GOT3 (cell line): Measurements from ENCODE around the gene MAMSTR.
"Not testable (repeated sequence)": the region's sequence is repeated elsewhere in the genome, so short reads cannot be mapped to it uniquely, and the experiment has no call there.

Experiments used
- DNase-seq: peaks from one replicate; lab custom pipeline; 2025; ENCODE audit warnings: mixed read lengths; lab: John Stamatoyannopoulos, UW

Gene MAMSTR, protein sequence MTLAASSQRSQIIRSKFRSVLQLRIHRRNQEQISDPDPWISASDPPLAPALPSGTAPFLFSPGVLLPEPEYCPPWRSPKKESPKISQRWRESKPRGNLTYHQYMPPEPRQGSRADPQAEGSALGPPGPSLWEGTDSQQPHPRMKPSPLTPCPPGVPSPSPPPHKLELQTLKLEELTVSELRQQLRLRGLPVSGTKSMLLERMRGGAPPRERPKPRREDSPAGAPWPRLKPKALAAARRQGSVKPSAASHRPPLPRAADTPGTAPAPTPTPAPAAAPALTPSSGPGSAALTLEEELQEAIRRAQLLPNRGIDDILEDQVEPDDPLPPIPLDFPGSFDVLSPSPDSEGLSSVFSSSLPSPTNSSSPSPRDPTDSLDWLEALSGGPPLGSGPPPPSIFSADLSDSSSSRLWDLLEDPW

DNA sequence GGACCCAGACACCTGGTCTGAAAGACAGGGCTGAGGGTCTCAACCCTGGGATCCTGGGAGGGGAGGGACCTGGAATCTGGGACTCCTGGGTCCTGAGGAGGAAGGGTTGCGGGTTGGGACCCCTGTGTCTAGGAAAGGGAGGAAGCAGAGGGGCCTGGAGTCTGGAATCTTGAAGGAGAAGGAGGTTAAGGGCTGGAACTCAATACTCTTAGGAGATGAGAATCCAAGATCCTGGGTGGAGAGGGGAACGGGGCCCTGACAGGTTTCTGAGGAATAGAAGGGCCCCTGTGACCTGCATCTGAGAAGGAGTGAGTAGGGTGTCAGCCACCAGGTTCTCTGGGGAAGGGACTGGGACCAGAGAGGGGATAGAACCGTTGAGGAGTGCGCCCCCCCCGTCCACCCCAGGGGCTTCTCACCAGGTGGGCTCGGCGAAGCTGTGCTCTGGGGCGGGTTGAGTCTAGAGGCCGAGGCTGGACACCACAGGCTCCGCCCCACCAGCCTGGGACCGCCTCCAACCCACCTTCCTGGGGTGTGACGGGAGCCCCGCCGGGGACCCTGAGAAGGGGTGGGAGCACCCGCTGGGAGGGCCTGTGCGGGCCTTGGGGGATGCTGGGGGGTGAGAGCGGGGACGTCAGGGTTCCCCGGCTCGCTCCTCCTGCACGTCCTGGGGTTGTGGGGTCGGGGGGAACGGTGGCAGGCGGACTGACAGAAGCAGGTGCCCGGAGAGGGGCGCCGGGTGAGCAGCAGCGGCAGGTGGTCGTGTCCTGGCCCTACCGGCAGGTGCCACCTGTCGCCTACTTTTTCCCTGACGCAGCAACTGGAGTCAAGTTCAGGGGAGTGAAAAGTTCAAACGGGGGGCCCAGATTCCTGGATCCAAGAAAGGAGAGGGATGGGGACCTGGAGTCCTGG is at the start of gene MAMSTR:
Gene MAMSTR, minus strand, starts transcription at position 463 of the 909 bp plus-strand sequence. CDS start 694 bp downstream, outside the sequence.
- no peak for DNase-seq

DNA sequence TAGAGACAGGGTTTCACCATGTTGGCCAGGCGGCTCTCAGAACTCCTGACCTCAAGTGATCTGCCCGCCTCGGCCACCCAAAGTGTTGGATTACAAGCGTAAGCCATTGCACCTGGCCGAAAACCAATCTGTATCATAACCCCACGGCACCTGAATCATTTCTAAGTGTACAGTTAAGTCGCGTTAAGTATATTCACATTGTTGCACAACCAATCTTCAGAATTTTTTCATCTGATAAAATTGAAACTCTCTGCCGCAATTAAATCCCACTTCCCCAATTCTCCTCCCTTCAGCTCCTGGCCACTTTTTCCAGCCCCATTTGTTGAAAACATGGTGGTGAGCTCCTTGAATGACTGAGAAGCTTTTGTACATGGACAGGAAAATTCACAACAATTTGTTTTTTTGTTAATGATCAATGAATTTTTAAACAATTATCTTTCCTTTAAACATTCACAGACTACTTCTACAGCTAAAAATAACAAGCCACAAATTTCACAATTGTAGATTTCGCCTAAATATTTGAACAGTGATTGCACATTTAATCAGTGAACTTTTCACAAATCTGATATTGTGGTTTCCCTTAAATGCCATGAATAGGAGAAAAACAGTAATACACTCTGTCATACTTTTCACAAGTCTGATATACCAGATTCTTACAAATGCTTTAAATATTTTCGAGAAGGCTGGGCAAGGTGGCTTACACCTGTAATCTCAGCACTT is 49.6 kb upstream of the MAMSTR start:
- no peak for DNase-seq

DNA sequence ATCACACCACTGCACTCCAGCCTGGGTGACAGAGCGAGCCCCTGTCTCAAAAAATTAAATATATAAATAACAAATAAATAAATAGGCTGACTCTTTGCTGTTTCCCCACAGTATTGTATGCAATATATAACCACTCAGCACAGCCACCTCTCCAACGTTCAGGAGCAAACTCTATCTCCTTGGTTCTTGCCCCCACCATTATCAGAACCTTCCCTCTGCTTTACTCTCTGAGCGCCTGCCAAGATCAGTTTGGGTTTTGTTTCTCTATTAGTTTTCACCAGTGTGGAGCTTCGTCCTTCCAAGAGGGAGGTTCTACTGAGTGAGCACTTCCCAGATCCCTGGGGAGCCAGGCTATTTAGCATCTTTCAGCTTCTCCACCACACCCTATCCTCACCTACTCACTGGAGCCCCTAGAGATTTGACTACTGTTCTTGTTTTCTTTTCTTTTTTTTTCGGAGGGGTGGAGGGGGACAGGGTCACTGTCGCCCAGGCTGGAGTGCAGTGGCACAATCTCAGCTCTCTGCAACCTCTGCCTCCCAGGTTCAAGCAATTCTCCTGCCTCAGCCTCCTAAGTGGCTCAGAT is 48.7 kb upstream of the MAMSTR start:
- DNase-seq: not testable (repeated sequence)

DNA sequence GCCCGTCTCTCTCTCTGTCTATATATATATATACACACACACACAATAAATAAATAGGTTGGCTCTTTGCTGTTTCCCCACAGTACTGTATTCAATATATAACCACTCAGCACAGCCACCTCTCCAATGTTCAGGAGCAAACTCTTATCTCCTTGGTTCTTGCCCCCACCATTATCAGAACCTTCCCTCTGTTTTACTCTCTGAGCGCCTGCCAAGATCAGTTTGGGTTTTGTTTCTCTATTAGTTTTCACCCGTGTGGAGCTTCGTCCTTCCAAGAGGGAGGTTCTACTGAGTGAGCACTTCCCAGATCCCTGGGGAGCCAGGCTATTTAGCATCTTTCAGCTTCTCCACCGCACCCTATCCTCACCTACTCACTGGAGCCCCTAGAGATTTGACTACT is 46.3 kb upstream of the MAMSTR start:
- not testable (repeated sequence) for DNase-seq

DNA sequence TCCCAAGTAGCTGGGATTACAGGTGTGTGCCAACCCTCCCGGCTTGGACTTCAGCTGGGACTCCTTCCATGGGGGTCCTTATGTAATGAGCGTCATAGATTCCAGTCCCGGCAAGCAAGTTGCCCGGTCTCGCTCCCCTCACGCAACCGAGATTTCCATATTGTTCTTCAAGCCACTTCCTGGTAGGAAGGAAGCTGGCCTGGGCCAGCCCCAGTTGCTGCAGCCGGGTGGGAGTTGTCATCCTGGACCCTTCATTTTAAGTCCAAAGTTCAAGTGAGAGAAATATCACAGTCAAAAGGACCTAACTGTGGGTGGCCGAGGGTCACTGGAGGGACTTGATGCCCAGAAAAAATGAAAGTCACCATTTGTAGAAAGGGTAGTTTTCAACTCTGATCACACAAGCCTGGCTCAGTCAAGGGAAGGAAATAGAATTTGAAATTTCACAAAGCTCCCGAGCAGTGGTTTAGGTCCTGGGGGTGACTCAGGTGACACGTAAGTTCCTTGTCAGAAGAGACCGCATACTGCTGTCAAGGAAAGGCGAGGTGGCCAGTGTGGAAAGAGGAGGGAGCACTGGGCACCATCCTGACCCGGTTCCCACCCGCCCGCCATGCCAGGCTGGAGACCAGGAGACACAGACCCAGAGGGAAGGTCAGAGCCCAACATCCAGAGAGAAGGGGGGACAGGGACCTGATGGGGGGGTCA is 41.1 kb upstream of the MAMSTR start:
- DNase-seq: no peak

DNA sequence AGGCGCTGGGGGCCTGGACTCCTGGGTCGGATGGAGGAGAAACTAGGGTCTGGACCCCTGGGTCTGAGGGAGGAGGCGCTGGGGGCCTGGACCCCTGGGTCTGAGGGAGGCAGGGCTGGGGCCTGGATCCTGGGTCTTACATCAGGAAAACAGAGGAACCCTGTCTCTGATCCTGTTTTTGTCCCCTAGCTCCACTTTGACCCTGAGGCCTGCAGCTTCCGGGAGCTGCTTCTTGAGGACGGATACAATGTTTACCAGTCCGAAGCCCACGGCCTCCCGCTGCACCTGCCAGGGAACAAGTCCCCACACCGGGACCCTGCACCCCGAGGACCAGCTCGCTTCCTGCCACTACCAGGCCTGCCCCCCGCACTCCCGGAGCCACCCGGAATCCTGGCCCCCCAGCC is 38.2 kb upstream of the MAMSTR start:
- DNase-seq: no peak

DNA sequence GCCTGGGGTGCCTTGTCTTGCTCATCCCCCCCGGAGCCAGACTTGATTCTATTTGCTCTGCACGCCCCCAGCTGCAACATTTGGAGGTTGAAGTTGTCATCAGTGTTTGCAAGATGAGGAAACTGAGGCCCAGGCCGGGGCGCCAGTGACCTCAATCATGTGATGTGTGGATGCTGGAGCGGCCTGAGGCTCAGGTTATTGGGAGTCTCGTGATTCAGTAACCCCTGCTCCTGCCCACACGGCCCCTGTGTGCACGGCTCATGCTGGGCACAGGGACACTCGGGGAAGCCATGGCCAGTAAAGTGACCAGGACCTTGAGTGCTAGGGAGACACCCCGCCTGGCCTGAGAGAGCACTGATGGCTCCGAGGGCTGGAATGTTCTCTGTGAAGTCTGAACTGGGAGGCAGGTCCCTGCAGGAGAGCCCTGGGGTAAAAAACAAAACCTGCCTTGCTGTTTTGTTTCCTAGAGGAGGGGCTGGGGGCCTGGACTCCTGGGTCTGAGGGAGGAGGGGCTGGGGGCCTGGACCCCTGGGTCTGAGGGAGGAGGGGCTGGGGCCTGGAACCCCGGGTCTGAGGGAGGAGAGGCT is 37.7 kb upstream of the MAMSTR start:
- DNase-seq: no peak

DNA sequence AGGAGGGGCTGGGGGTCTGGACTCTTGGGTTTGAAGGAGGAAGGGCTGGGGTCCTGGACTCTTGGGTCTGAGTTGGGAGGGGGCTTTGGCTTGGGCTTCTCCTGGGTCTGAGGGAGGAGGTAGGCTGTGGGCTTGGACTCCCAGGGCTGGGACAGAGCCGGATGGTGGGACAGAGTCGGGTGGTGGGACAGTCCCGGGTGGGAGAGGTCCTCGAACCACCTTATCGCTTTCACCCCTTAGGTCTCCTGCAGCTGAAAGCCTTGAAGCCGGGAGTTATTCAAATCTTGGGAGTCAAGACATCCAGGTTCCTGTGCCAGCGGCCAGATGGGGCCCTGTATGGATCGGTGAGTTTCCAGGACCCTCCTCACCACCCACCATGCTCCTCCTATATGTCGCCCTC is 37.2 kb upstream of the MAMSTR start:
- no peak for DNase-seq

DNA sequence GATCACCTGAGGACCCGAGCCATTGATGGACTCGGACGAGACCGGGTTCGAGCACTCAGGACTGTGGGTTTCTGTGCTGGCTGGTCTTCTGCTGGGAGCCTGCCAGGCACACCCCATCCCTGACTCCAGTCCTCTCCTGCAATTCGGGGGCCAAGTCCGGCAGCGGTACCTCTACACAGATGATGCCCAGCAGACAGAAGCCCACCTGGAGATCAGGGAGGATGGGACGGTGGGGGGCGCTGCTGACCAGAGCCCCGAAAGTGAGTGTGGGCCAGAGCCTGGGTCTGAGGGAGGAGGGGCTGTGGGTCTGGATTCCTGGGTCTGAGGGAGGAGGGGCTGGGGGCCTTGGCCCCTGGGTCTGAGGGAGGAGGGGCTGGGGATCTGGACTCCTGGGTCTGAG is 36.7 kb upstream of the MAMSTR start:
- DNase-seq: no peak

DNA sequence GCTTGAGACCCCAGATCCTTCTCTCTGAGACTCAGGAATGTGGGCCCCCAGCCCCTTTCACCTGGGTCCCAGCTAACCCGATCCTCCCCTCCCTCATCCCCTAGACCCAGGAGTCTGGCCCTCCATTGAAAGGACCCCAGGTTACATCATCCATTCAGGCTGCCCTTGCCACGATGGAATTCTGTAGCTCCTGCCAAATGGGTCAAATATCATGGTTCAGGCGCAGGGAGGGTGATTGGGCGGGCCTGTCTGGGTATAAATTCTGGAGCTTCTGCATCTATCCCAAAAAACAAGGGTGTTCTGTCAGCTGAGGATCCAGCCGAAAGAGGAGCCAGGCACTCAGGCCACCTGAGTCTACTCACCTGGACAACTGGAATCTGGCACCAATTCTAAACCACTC is 36.3 kb upstream of the MAMSTR start:
- no peak for DNase-seq

DNA sequence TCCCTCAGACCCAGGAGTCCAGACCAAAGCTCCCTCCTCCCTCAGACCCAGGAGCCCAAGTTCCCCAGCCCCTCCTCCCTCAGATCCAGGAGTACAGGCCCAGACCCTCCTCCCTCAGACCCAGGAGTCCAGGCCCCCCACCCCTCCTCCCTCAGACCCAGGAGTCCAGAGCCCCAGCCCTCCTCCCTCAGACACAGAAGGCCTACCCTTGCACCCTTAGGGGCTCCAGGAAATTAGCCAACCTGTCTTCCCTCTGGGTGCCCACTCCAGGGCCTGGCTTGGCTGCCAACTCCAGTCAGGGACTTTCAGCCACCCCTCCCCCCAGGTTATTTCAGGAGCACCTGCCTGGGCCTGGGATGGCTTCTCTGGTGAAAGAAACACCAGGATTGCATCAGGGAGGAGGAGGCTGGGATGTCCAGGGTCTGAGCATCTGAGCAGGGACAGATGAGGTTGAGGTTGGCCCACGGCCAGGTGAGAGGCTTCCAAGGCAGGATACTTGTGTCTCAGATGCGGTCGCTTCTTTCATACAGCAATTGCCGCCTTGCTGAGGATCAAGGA is 35.6 kb upstream of the MAMSTR start, which contains the start of gene FGF21:
Gene FGF21, plus strand, starts transcription at position 441 of the 558 bp plus-strand sequence. CDS start 713 bp downstream, outside the sequence.
- DNase-seq: no peak

DNA sequence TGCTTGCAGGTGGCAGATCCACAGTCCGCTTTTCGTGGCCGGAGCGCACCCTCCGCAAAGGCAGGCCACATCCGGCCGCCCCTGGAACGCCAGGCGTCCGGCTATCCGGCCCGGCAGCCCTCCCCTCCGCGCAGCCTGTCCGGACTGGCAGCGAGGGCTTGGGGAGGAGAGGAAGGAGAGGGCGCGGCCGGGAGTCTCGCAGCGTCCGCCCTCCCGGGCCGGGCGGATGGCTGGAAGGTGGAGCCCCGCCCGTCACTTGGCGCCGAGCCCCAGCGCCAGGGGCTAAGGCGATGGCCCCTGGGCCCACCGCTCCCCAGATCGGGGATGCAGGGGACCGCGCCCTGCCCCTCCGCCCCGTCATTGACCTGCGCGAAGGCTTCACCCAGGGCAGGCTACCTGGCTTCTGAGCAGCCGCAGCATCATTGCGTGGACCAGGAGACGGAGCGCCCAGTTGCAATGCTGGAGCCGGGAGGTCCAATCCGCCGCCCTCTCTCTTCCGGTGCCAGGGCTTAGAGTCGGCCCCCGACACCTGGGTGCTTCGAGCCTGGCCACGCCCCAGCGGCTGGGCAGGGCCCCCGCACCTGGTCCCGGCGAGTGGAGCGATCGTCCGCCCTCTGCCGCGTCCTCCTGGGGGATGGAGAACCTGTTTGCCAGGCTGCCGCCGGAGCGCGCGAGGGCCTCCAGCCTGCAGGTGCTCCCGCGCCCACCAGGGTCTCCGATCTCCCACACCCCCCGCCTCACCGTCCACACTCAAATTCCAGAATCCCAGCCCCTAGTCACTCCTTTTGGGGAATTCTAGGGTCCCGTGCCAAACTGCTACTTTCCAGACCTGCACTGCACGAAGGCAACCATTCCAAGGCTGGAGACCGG is 33.2 kb upstream of the MAMSTR start, which contains the start of gene FUT1:
Gene FUT1, minus strand, starts transcription at position 146 of the 870 bp plus-strand sequence. CDS start 1,360 bp downstream, outside the sequence.
- DNase-seq: no peak

DNA sequence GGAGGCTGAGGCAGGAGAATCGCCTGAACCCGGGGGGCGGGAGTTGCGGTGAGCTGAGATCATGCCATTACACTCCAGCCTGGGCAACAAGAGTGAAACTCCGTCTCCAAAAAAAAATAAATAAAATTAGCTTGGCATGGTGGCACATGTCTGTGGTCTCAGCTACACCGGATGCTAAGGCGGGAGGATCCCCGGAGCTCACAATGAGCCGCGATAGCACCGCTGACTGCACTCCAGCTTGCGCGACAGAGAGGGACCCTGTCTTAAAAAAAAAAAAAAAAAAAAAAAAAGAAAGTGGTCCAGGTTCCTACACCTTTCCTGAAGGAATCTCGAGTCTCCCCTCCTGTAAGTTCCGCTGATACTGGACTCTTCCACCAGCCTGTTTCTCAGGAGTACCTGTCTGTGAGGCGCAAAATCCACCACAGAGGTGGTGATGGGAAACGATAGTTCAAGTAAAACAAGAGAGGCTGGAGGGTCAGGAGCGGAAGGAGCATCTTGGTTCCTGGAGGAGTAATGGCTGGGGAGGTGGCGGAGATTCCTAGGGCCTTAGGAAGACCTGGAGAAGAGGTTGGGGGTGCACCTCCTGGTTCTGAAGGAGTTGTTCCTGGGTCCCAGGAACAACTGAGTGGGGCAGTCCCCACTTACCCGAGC is 32.4 kb upstream of the MAMSTR start:
- no peak for DNase-seq

DNA sequence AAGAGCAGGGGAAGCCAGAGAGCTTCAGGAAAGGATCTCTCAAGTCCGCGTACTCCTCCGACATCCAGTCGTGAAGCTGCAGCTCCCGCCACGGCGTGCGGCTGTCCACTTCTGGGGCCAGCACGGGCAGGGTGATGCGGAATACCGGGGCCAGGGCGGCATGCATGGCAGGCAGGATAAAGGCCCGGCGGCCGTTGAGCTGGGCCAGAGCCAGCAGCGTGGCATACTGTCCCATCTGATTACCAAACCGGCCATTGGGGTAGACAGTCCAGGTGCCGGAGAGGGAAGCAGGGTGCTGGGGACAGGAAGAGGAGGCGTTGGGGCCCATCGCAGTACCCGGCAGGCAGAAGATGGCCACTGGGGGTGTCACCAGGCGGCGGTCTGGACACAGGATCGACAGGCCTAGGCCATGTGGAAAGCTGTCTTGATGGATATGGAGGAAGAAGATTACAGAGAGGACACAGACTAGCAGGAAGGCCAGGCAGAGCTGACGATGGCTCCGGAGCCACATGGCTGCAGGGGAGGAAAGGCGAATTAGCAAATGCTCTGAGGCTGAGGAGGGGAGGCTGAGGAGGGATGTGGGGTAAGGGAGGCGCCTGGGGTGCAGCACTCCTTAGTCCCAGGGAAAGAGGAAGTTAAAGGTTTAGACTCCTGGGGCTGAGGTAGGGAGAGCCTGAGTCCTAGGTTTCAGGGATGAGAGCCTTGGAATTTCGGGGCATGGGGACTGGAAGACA is 31.4 kb upstream of the MAMSTR start:
- no peak for DNase-seq

DNA sequence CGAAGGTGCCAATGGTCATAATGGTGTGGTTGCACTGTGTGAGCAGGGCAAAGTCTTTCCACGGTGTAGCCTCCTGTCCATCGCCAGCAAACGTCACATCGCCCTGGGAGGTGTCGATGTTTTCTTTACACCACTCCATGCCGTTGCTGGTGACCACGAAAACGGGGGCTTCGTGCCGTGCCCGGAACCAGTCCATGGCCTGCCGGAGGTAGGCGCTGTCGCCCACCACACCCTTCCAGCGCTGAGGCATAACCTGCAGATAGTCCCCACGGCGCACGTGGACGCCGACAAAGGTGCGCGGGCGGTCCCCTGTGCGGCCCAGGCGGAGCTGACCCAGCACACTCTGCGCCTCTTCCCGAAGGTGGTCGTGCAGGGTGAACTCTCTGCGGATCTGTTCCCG is 30.8 kb upstream of the MAMSTR start:
- no peak for DNase-seq

DNA sequence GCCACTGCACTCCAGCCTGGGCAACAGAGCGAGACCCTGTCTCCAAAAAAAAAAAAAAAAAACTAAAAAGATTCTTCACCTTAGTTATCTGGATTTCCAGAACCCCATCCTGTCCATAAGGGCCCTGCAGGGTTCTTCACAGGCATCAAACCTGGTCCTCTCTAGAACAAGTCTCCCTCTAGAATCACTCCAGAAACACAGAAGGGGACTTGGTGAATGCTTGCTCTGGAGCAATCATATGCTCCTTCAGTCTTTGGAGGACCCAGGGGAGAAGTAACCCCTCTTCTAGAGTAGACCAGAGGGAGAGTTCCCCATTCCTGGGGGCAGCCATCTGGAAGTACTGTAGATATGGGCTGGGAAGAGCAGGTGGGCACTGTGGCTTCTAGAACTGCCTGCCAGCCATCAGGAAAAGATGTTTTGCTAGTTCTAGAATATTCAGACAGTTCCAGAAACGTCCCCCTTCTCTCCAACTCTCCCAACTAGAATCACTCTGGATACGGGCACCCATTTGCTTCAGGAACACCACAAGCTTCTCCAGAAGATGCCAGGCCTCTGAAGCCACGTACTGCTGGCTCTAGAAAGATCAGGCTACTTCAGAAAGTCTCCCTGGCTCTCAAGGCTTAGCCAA is 30.2 kb upstream of the MAMSTR start:
- no peak for DNase-seq

DNA sequence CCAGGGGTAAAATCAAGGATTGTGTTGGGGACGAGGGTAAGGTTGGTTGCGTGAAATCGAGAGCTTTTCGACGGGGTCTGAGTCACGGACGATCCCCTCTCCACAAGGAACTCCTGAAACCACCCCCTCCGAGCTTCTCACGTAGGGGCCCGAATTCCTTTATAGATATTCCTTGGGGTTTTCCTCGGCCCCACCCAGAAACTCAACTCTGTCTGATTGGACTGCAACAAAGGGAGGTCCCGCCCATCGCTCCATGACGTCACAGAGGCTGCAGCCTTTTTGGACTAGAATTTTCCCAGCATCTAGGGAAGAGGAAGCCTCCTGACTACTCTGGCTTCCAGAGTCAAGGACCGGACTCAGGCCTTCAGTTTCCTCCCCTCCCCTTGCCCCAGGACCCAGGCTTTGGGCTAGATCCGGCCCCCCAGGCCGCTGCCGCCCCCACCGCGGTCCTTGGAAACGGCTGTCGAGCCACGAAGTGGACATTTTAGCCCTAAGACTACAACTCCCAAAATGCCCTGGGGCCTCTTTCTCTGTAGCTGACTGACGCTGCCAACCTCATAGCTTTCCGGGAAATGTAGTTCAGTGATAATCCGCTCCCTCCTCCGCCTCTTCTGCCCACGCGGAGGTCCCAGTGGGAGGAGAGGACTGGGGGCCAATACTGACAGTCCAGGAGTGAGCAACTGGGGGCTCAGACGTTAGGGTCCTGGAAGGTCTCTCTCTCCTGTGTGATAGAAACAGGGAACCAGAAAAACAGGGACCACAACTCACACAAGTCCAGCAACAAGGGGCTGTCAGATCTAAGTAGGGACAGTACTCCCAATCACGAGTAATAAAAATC is 27.4 kb upstream of the MAMSTR start, which contains the start of gene IZUMO1:
Gene IZUMO1, minus strand, starts transcription at position 172 of the 838 bp plus-strand sequence. CDS start 1,050 bp downstream, outside the sequence.
- no peak for DNase-seq
